Naive thymus-derived CD4-positive, alpha-beta T cell (primary cell): ENCODE results near the gene MBOAT2. TPM values are rescaled to one million over a fixed set of nuclear protein-coding genes. Genes with fewer than 3 reads are reported as not detected.

Experiments used
- ATAC-seq: fragments of 150-1000 bp; cut with Tn5 transposase; 2 replicates; pipeline ENCODE4 v1.10.0; 2021; ENCODE audit warnings: mild to moderate bottlenecking, moderate library complexity
- CTCF ChIA-PET: fragments of 350-600 bp; sonication (Branson Sonifier 250); formaldehyde crosslinking; loops from one replicate; lab custom pipeline; 2021; ENCODE audit warnings: antibody characterized with exemption; lab: Charles Lee
- POLR2A ChIA-PET: fragments of 350-600 bp; sonication (Branson Sonifier 250); formaldehyde crosslinking; loops from one replicate; lab custom pipeline; 2021; ENCODE audit warnings: antibody characterized with exemption, inconsistent platforms; lab: Charles Lee
- DNase-seq, 9 donors: peaks; one replicate each; pipeline versions ENCODE4 v3.0.0 to v3.0.0-alpha.2; 2020 to 2022; ENCODE audit warnings: mixed read lengths in 1 of 9
- H3K27ac ChIP-seq: one replicate; pipeline ENCODE4 v1.7.0; 2013; ENCODE audit warnings: mild to moderate bottlenecking, low read depth, low read length, moderate library complexity
- H3K27me3 ChIP-seq, 2 donors: one replicate each; pipeline ENCODE4 v1.7.0; 2013; ENCODE audit warnings: low read length in 2 of 2, mild to moderate bottlenecking in 2 of 2, moderate library complexity in 2 of 2; ENCODE audit not compliant: control insufficient read depth in 2 of 2, insufficient read depth in 2 of 2
- H3K36me3 ChIP-seq, 3 experiments: 1 replicate in 2 of 3; 2 replicates in 1 of 3; pipeline ENCODE4 v1.7.0; 2013; ENCODE audit warnings: low read length in 3 of 3, mild to moderate bottlenecking in 3 of 3, moderate library complexity in 1 of 3; ENCODE audit not compliant: insufficient read depth in 3 of 3, control insufficient read depth in 2 of 3
- H3K4me1 ChIP-seq, 2 donors: one replicate each; pipeline ENCODE4 v1.7.0; 2013; ENCODE audit warnings: low read length in 2 of 2, mild to moderate bottlenecking in 2 of 2, moderate library complexity in 1 of 2; ENCODE audit not compliant: control insufficient read depth in 2 of 2, insufficient read depth in 2 of 2
- H3K4me3 ChIP-seq: 2 replicates; pipeline ENCODE4 v1.7.0; 2013; ENCODE audit warnings: mild to moderate bottlenecking, low read length
- H3K9me3 ChIP-seq, 3 experiments: 1 replicate in 2 of 3; 2 replicates in 1 of 3; pipeline ENCODE4 v1.7.0; 2013; ENCODE audit warnings: low read length in 3 of 3; ENCODE audit not compliant: control insufficient read depth in 2 of 3
- H3K27ac Mint-ChIP-seq, 9 donors: one replicate each; pipeline ENCODE4 v1.8.0; 2020 to 2022; ENCODE audit warnings: mixed read lengths in 9 of 9, mild to moderate bottlenecking in 8 of 9, moderate library complexity in 5 of 9, inconsistent platforms in 2 of 9
- H3K27me3 Mint-ChIP-seq, 5 donors: one replicate each; pipeline ENCODE4 v1.8.0; 2021 to 2022; ENCODE audit warnings: mixed read lengths in 5 of 5, mild to moderate bottlenecking in 1 of 5
- H3K36me3 Mint-ChIP-seq, 5 donors: one replicate each; pipeline ENCODE4 v1.8.0; 2020 to 2022; ENCODE audit warnings: mixed read lengths in 5 of 5, mild to moderate bottlenecking in 3 of 5, inconsistent platforms in 1 of 5
- H3K4me1 Mint-ChIP-seq, 7 donors: one replicate each; pipeline ENCODE4 v1.8.0; 2020 to 2022; ENCODE audit warnings: mixed read lengths in 7 of 7, mild to moderate bottlenecking in 3 of 7, inconsistent platforms in 1 of 7
- H3K4me3 Mint-ChIP-seq, 10 donors: one replicate each; pipeline ENCODE4 v1.8.0; 2020 to 2022; ENCODE audit warnings: mild to moderate bottlenecking in 10 of 10, mixed read lengths in 10 of 10, moderate library complexity in 6 of 10, inconsistent platforms in 2 of 10
- H3K9me3 Mint-ChIP-seq, 11 donors: one replicate each; pipeline ENCODE4 v1.8.0; 2020 to 2022; ENCODE audit warnings: mixed read lengths in 11 of 11, mild to moderate bottlenecking in 4 of 11, inconsistent platforms in 1 of 11, moderate library complexity in 1 of 11
- intact Hi-C, 2 donors: fragments of 100-400 bp; cut with micrococcal nuclease; formaldehyde crosslinking; loops; one replicate each; pipeline ENCODE4 v1.15.1; 2023
- polyA plus RNA-seq, 2 donors: library from polyadenylated mRNA; unstranded; fragments of 300-500 nt; fragmentation: Illumina TruSeq; gene quantifications; one replicate each; pipeline ENCODE4 v1.2.3, GENCODE V29; 2021
- total RNA-seq, 6 experiments: library from RNA in 5 of 6; stranded (reverse) in 5 of 6; gene quantifications; 1 replicate in 5 of 6; 2 replicates in 1 of 6; pipeline ENCODE4 v1.2.3 and lab custom pipeline; 2021 to 2026

Gene MBOAT2
- total and polyA plus RNA-seq, 7 experiments from 2014 or later, result 0.90 to 6.0 (median 1.9) TPM

DNA sequence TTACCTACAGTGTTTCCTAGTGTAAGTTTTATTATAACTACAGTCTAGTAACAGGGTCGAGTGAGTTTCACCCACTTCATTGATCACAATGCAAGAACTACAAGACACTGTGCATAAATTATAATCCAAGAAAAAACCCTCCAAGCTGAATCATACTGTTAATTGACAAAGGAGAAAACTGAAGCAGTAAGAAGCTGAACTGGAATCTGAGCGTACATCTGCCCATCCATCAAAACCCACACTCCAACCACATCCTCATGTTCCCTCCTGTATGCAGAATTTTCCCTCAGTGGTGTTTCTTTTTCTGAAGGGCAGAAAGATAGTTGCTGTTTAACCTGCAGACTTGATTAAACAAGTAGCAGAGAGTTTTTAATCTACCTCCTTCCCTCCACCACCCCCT lies 116.6 kb downstream of the MBOAT2 start:
- H3K4me3 ChIP-seq, result no peak overlapping the region
- no peaks in the 10 kb centered on the region for H3K27me3 Mint-ChIP-seq
- no peak overlapping the region for H3K27ac Mint-ChIP-seq
- intact Hi-C loops, result no loop called here
- H3K4me1 Mint-ChIP-seq, result peaks cover 0 to 4% (median 0%) of the 10 kb centered on the region in 7 donors
- H3K36me3 Mint-ChIP-seq, result no peaks in the 10 kb centered on the region
- no peaks in the 10 kb centered on the region for H3K27me3 ChIP-seq
- ChIA-PET POLR2A (no interaction called here), CTCF (no interaction called here)
- DNase-seq (no peak), ATAC-seq (no peak)
- H3K27ac ChIP-seq, result no peak overlapping the region
- peaks cover 0 to 8% (median 0%) of the 10 kb centered on the region in 11 donors for H3K9me3 Mint-ChIP-seq
- no peaks in the 10 kb centered on the region for H3K9me3 ChIP-seq
- H3K36me3 ChIP-seq, result no peaks in the 10 kb centered on the region
- no peaks in the 10 kb centered on the region for H3K4me1 ChIP-seq
- no peak overlapping the region for H3K4me3 Mint-ChIP-seq

- no peaks in the 10 kb centered on the region for H3K27me3 ChIP-seq
- POLR2A ChIA-PET, result no interaction called here
- DNase-seq, result no peak
- ATAC-seq, result no peak
- intact Hi-C loops, result no loop called here
- peaks cover 0 to 8% (median 0%) of the 10 kb centered on the region in 11 donors for H3K9me3 Mint-ChIP-seq
- peaks cover 0 to 4% (median 0%) of the 10 kb centered on the region in 7 donors for H3K4me1 Mint-ChIP-seq
- H3K4me3 ChIP-seq, result no peak overlapping the region
- no peak overlapping the region for H3K4me3 Mint-ChIP-seq
- H3K9me3 ChIP-seq, result no peaks in the 10 kb centered on the region
- no peak overlapping the region for H3K27ac Mint-ChIP-seq
- no peaks in the 10 kb centered on the region for H3K4me1 ChIP-seq
- no peaks in the 10 kb centered on the region for H3K36me3 ChIP-seq
- H3K27me3 Mint-ChIP-seq, result no peaks in the 10 kb centered on the region
- H3K27ac ChIP-seq, result no peak overlapping the region
- CTCF ChIA-PET, result no interaction called here
- peaks cover 0 to 4% (median 2%) of the 10 kb centered on the region in 5 donors for H3K36me3 Mint-ChIP-seq
Measured at GRCh38 chr2:8886202-8886518, 117.3 kb downstream of the MBOAT2 start.

- ChIA-PET POLR2A (no interaction called here), CTCF (no interaction called here)
- Mint-ChIP-seq H3K4me3 (no peak overlapping the region), H3K4me1 (peaks cover 0 to 4% (median 0%) of the 10 kb centered on the region in 7 donors), H3K27ac (no peak overlapping the region), H3K27me3 (peaks cover 0 to 5% (median 2%) of the 10 kb centered on the region in 5 donors), H3K9me3 (peaks cover 0 to 8% (median 0%) of the 10 kb centered on the region in 11 donors), H3K36me3 (peaks cover 0 to 8% (median 6%) of the 10 kb centered on the region in 5 donors)
- intact Hi-C loops, result no loop called here
- no peak overlapping the region for H3K4me3 ChIP-seq
- H3K4me1 ChIP-seq, result no peaks in the 10 kb centered on the region
- H3K9me3 ChIP-seq, result no peaks in the 10 kb centered on the region
- no peaks in the 10 kb centered on the region for H3K27me3 ChIP-seq
- no peak overlapping the region for H3K27ac ChIP-seq
- ATAC-seq (no peak), DNase-seq (no peak)
- no peaks in the 10 kb centered on the region for H3K36me3 ChIP-seq
Measured at GRCh38 chr2:8885449-8886201, 117.9 kb downstream of the MBOAT2 start.

DNA sequence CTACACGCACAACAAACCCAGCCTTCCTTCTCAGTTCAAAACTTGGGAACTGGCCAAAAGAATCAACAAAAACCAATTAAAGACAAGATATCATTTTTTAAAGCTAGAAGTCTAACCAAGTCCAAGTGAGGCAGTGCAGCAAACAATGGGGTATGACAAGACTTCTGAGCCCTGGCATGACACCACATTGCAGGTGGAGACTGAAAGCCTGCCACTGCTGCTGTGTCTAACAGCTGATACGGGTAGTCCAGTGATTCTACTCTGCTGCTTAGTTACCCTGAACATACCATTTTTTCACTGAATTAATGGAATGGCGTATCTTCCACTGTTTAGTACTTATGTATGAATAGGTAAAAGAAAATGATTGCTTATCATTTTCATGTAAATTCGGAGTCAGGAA lies 118.7 kb downstream of the MBOAT2 start:
- CTCF ChIA-PET, result no interaction called here
- intact Hi-C loops, result no loop called here
- peaks cover 0 to 14% (median 6%) of the 10 kb centered on the region in 5 donors for H3K36me3 Mint-ChIP-seq
- H3K4me1 Mint-ChIP-seq, result peaks cover 0 to 4% (median 0%) of the 10 kb centered on the region in 7 donors
- peaks cover 0 to 8% (median 0%) of the 10 kb centered on the region in 11 donors for H3K9me3 Mint-ChIP-seq
- Histone ChIP-seq H3K27ac (no peak overlapping the region), H3K4me1 (no peaks in the 10 kb centered on the region), H3K4me3 (no peak overlapping the region), H3K27me3 (no peaks in the 10 kb centered on the region), H3K9me3 (no peaks in the 10 kb centered on the region), H3K36me3 (no peaks in the 10 kb centered on the region)
- H3K27me3 Mint-ChIP-seq, result peaks cover 0 to 8% (median 5%) of the 10 kb centered on the region in 5 donors
- POLR2A ChIA-PET, result no interaction called here
- DNase-seq, result no peak
- no peak overlapping the region for H3K27ac Mint-ChIP-seq
- no peak for ATAC-seq
- H3K4me3 Mint-ChIP-seq, result no peak overlapping the region

DNA sequence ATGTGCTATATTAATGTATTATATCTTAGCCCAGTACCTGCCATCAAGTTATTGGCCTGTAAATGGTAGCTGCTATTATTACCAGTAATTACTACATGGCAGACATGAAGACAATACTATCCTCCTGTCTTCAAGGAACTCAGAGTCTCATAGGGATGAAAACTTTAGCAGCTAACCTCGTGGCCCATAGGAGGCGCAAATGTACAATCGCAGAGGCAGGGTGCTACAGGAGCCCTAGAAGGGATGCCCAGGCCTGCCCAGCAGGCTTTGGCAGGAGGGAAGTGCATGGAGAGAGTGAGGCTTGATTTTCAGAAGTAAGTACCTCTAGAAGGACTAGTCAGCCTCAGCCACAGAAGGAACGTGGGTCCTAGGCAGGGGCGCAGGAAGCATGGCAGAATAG lies 121.4 kb downstream of the MBOAT2 start:
- Mint-ChIP-seq H3K9me3 (peaks cover 0 to 8% (median 0%) of the 10 kb centered on the region in 11 donors), H3K4me3 (no peak overlapping the region), H3K27me3 (peaks cover 0 to 8% (median 6%) of the 10 kb centered on the region in 5 donors), H3K4me1 (peaks cover 0 to 4% (median 0%) of the 10 kb centered on the region in 7 donors), H3K27ac (no peak overlapping the region), H3K36me3 (peaks cover 0 to 16% (median 6%) of the 10 kb centered on the region in 5 donors)
- no peak overlapping the region for H3K4me3 ChIP-seq
- POLR2A ChIA-PET, result interaction anchor here (0.6 kb wide), 1 partner anchor 323 kb away, joined by 3 read pairs; no protein-coding TSS in a partner anchor
- CTCF ChIA-PET, result no interaction called here
- H3K27me3 ChIP-seq, result no peaks in the 10 kb centered on the region
- H3K9me3 ChIP-seq, result no peaks in the 10 kb centered on the region
- no peaks in the 10 kb centered on the region for H3K4me1 ChIP-seq
- intact Hi-C loops, result no loop called here
- no peaks in the 10 kb centered on the region for H3K36me3 ChIP-seq
- DNase-seq, result no peak
- no peak for ATAC-seq
- H3K27ac ChIP-seq, result no peak overlapping the region

- DNase-seq, result no peak
- Histone ChIP-seq H3K9me3 (no peaks in the 10 kb centered on the region), H3K27ac (no peak overlapping the region), H3K4me3 (no peak overlapping the region), H3K27me3 (no peaks in the 10 kb centered on the region), H3K36me3 (no peaks in the 10 kb centered on the region), H3K4me1 (no peaks in the 10 kb centered on the region)
- POLR2A ChIA-PET, result no interaction called here
- intact Hi-C loops, result no loop called here
- Mint-ChIP-seq H3K36me3 (peaks cover 0 to 16% (median 6%) of the 10 kb centered on the region in 5 donors), H3K27ac (no peak overlapping the region), H3K4me3 (no peak overlapping the region), H3K4me1 (no peaks in the 10 kb centered on the region), H3K27me3 (peaks cover 2 to 8% (median 8%) of the 10 kb centered on the region in 5 donors), H3K9me3 (peaks cover 0 to 4% (median 0%) of the 10 kb centered on the region in 11 donors)
- CTCF ChIA-PET, result no interaction called here
- ATAC-seq, result no peak
Measured at GRCh38 chr2:8877894-8878293, 125.6 kb downstream of the MBOAT2 start.

DNA sequence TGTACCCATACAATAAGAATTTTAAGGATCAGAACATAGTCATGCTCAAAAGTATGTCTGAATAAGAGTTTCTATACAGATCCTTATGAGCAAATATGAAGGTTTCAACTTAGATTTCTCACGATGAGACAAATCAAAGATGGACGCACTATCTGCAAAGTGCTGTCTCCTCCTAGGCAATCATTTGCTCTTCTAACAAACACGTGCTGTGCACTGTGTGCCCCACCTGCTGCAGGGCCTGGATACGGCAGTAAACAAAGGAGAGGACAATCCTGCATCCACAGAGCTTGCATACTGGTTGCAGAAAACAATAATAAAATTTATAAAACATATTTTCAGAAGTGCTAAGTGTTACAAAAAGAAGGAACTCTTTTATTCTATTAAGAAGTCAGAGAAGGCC lies 126.2 kb downstream of the MBOAT2 start:
- Histone ChIP-seq H3K9me3 (no peaks in the 10 kb centered on the region), H3K27ac (no peak overlapping the region), H3K4me1 (no peaks in the 10 kb centered on the region), H3K36me3 (no peaks in the 10 kb centered on the region), H3K4me3 (no peak overlapping the region), H3K27me3 (no peaks in the 10 kb centered on the region)
- H3K9me3 Mint-ChIP-seq, result no peaks in the 10 kb centered on the region
- no peak overlapping the region for H3K27ac Mint-ChIP-seq
- H3K36me3 Mint-ChIP-seq, result peaks cover 0 to 16% (median 6%) of the 10 kb centered on the region in 5 donors
- ChIA-PET POLR2A (no interaction called here), CTCF (no interaction called here)
- DNase-seq, result no peak
- intact Hi-C loops, result no loop called here
- no peak overlapping the region for H3K4me3 Mint-ChIP-seq
- no peaks in the 10 kb centered on the region for H3K4me1 Mint-ChIP-seq
- H3K27me3 Mint-ChIP-seq, result peaks cover 3 to 8% (median 8%) of the 10 kb centered on the region in 5 donors
- ATAC-seq, result no peak
